Type B pancreatic cell (in vitro differentiated cells): ENCODE data around the gene NCBP3. TPM values are rescaled to one million over a fixed set of nuclear protein-coding genes. Genes with fewer than 3 reads are reported as not detected.
A peak's percentile ranks its signal among the peaks of the same experiment; 100 is the strongest.

Experiments used
- DNase-seq: peaks from one replicate; pipeline ENCODE4 v3.0.0; 2021; ENCODE audit warnings: mixed read lengths; ENCODE audit not compliant: unreplicated experiment; ENCODE audit errors: extremely low spot score
- H3K27ac Mint-ChIP-seq: 2 replicates; pipeline ENCODE4 v1.8.0; 2021; ENCODE audit warnings: mild to moderate bottlenecking, mixed read lengths
- H3K27me3 Mint-ChIP-seq: 2 replicates; pipeline ENCODE4 v1.8.0; 2021; ENCODE audit warnings: mixed read lengths
- H3K36me3 Mint-ChIP-seq: 2 replicates; pipeline ENCODE4 v1.8.0; 2021; ENCODE audit warnings: mixed read lengths
- H3K4me1 Mint-ChIP-seq: one replicate; pipeline ENCODE4 v1.8.0; 2021; ENCODE audit warnings: mixed read lengths; ENCODE audit not compliant: unreplicated experiment
- H3K4me3 Mint-ChIP-seq: 2 replicates; pipeline ENCODE4 v1.8.0; 2021; ENCODE audit warnings: mild to moderate bottlenecking, mixed read lengths
- H3K9me3 Mint-ChIP-seq: 2 replicates; pipeline ENCODE4 v1.8.0; 2021; ENCODE audit warnings: mixed read lengths
- CTCF ChIP-seq: fragments of 200-600 bp; sonication (generic); conservative IDR thresholded peaks from 2 replicates; pipeline ENCODE4 v1.5.0; 2021; ENCODE audit warnings: antibody characterized with exemption, mild to moderate bottlenecking
- total RNA-seq: library from RNA; stranded (reverse); gene quantifications from 2 replicates; pipeline ENCODE4 v1.2.1, GENCODE V29; 2021; ENCODE audit warnings: low replicate concordance

The NCBP3 gene
- total RNA-seq, 1 donor from 2014 or later: 58.2 TPM

DNA sequence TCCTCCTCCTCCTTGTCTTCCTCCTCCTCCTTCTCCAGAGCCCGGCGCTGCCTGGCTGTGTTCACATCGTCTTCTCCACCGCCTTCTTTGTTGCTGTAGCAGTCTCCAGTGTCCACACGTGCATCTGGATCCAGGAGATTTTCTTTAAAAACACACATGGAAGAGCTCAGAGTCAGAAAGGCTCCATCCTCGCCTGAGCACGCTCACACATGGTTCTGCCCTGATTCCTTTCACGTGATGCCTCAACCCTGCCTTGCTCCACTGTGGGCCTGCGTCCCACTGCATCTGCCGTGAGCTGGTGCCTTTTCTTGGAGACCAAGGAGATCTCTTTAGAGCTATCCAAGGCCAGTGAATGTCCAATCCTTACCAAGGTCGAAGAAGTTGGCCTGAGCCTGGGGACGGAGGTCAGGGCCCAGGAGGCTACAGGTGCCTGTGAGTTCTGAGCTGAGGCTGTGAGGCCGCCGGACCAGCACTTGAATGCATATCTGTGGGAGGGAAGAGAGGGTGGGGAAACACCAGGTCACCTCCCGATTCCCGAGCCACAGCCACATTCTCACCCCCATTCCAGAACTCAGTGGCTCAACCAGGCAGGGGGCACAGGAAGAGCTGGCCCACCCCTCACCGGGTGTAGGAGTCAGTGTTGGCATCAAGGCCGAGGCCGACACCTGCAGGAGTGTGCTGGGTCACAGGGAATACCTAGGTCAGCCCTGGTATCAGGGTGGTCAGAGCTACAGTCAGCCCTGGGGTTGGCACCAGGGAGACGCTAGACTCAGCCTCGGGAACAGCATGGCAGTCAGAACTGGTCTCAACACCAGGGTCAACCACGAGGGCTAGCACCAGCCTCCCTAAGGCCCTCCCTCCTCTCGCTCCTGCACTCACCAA is 84.8 kb downstream of the NCBP3 start:
- no peak overlapping the region for H3K27ac Mint-ChIP-seq
- no peak for DNase-seq
- no peak for TF ChIP-seq CTCF
- H3K27me3 Mint-ChIP-seq: no peaks in the 10 kb centered on the region
- H3K9me3 Mint-ChIP-seq: peaks cover 7% of the 10 kb centered on the region
- H3K4me1 Mint-ChIP-seq: no peaks in the 10 kb centered on the region
- H3K4me3 Mint-ChIP-seq: no peak overlapping the region
- H3K36me3 Mint-ChIP-seq: no peaks in the 10 kb centered on the region

GRCh38 chr17:3759597-3760216 is 86.3 kb downstream of the NCBP3 start:
- Mint-ChIP-seq H3K27ac (no peak overlapping the region), H3K4me1 (no peaks in the 10 kb centered on the region), H3K9me3 (peaks cover 7% of the 10 kb centered on the region), H3K4me3 (no peak overlapping the region), H3K36me3 (no peaks in the 10 kb centered on the region), H3K27me3 (no peaks in the 10 kb centered on the region)
- DNase-seq: no peak
- no peak for TF ChIP-seq CTCF

DNA sequence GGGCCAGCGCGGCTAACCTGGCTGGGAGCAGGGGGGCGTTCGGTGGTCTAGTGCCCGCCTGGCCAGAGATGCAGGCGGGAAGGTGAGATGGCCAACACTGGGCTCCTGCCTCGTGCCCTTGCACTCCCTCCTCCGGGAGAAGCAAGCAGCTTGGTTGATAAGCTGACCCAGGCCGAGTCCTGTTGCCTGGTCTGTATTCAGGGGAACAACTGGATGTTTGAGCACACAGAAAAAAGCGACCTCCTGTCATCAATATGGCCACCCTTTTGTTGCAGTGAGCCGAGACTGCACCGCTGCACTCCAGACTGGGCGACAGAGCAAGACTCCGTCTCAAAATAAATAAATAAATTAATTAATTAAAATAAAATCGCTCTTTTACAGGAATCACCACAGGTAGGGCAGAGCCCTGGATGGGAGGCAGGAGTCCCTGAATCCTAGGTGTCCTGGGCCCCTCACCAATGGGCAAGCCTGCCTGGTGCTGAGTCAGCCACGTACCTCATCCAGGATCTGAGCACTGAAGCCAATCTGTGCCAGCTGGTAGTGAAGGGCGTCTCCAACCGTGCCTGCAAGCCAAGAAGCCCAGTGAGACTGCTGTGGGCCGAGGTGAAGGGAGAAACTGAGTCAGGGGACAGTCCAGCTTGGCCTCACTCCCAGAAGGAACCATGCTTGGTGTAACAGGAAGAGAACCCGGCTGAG is 90.6 kb downstream of the NCBP3 start:
- Mint-ChIP-seq H3K4me3 (peak overlapping the region; percentile 72), H3K4me1 (no peaks in the 10 kb centered on the region), H3K9me3 (peaks cover 7% of the 10 kb centered on the region), H3K27me3 (no peaks in the 10 kb centered on the region), H3K27ac (no peak overlapping the region), H3K36me3 (no peaks in the 10 kb centered on the region)
- no peak for DNase-seq
- TF ChIP-seq CTCF: no peak

DNA sequence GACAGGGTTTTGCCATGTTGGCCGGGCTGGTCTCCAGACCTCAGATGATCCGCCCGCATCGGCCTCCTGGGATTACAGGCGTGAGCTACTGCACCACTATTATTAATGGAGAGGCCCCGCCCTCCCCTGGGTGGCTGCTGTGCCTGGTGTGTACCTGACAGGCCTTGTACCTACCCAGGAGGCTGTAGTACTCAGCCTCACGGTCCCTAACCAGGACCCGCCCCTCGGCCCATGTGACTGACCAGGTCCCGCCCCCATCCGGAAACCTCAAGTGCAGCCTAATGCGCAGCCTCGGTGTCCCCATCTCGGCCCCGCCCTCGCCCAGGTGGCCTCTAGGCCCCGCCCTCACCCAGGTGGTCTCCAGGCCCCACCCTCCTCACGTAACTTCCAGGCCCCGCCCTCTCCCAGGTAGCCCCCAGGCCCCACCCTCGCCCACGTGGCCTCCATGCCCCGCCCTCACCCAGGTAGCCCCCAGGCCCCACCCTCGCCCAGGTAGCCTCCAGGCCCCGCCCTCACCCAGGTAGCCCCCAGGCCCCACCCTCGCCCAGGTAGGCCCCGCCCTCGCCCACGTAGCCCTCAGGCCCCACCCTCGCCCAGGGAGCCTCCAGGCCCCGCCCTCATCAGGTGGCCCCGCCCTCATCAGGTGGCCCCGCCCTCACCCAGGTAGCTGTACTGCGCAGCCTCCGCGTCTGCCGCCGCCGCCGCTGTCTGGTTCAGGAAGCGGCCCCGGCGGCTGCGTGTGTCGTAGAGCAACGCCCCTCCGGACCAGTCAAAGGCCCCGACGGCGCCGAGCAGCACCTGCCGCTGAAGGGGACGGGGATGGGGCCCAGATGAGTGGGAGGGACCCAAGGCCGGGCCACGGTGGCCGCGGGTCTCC is 91.3 kb downstream of the NCBP3 start:
- Mint-ChIP-seq H3K9me3 (peaks cover 2% of the 10 kb centered on the region), H3K4me1 (no peaks in the 10 kb centered on the region), H3K27me3 (no peaks in the 10 kb centered on the region), H3K27ac (peak overlapping the region; percentile 75), H3K36me3 (no peaks in the 10 kb centered on the region), H3K4me3 (peak overlapping the region; percentile 72)
- no peak for TF ChIP-seq CTCF
- peak; percentile 90 for DNase-seq

DNA sequence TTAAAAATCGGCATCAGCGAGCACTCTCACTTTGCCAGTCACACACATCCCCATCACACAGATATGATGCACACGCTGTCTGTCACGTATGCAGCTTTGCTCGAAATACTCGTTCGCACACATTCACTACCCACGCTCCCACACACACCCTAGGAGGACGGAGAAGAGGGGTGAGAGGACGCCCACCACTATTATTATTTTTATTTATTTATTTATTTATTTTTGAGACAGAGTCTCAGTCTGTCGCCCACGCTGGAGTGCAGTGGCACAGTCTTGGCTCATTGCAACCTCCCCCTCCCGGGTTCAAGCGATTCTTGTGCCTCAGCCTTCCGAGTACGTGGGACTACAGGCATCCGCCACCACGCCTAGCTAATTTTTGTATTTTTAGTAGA is 92.0 kb downstream of the NCBP3 start:
- no peak for DNase-seq
- no peaks in the 10 kb centered on the region for H3K36me3 Mint-ChIP-seq
- TF ChIP-seq CTCF: no peak
- no peaks in the 10 kb centered on the region for H3K4me1 Mint-ChIP-seq
- peak overlapping the region; percentile 73 for H3K4me3 Mint-ChIP-seq
- H3K27ac Mint-ChIP-seq: peak overlapping the region; percentile 75
- no peaks in the 10 kb centered on the region for H3K9me3 Mint-ChIP-seq
- H3K27me3 Mint-ChIP-seq: no peaks in the 10 kb centered on the region
